Neutrophil (primary cell): ENCODE measurements around the gene POLR1B.

Source experiments
- H3K27ac ChIP-seq: fragments of 200-600 bp; sonication (generic); 2 replicates; pipeline ENCODE4 v1.5.1; 2016; ENCODE audit warnings: mild to moderate bottlenecking, moderate library complexity
- H3K27me3 ChIP-seq: fragments of 200-600 bp; sonication (generic); 2 replicates; pipeline ENCODE4 v1.6.0; 2016; ENCODE audit warnings: mild to moderate bottlenecking
- H3K36me3 ChIP-seq: fragments of 200-600 bp; sonication (generic); 2 replicates; pipeline ENCODE4 v1.5.1; 2017
- H3K4me1 ChIP-seq, 2 experiments: fragments of 200-600 bp in 1 of 2; sonication (generic) in 1 of 2; 1 replicate in 1 of 2; 2 replicates in 1 of 2; pipeline versions ENCODE4 v1.5.1 to v1.6.1; 2013 to 2016; ENCODE audit warnings: low read depth in 1 of 2, low read length in 1 of 2, mild to moderate bottlenecking in 1 of 2, moderate library complexity in 1 of 2; ENCODE audit not compliant: control insufficient read depth in 1 of 2, insufficient read depth in 1 of 2
- H3K4me3 ChIP-seq, 2 experiments: fragments of 200-600 bp in 1 of 2; sonication (generic) in 1 of 2; 1 replicate in 1 of 2; 2 replicates in 1 of 2; pipeline ENCODE4 v1.5.1; 2013 to 2016; ENCODE audit warnings: low read depth in 1 of 2, low read length in 1 of 2, mild to moderate bottlenecking in 1 of 2, moderate library complexity in 1 of 2
- H3K9me3 ChIP-seq: fragments of 200-600 bp; sonication (generic); 2 replicates; pipeline ENCODE4 v1.5.1; 2016
- TF ChIP-seq, protein P1 (sequence below): fragments of 200-600 bp; sonication (generic); IDR thresholded peaks from 2 replicates; pipeline ENCODE4 v1.5.1; 2016; ENCODE audit warnings: antibody characterized with exemption

Gene POLR1B

DNA sequence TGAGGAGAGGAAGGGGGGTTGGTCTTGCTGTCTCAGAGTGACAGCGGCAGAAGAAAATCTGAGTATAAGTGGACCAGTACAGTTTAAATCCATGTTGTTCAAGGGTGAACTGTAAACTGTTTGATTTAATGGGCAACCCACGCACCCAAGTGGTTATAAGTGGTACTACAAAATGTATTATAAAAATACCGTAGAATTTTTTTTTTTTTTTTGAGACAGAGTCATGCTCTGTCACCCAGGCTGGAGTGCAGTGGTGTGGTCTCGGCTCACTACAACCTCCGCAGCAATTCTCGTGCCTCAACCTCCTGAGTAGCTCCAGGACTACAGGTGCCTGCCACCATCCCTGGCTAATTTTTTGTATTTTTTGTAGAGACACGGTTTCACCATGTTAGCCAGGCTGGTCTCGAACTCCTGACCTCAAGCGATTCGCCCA lies 40.1 kb downstream of the POLR1B start:
- TF ChIP-seq, protein P1, sequence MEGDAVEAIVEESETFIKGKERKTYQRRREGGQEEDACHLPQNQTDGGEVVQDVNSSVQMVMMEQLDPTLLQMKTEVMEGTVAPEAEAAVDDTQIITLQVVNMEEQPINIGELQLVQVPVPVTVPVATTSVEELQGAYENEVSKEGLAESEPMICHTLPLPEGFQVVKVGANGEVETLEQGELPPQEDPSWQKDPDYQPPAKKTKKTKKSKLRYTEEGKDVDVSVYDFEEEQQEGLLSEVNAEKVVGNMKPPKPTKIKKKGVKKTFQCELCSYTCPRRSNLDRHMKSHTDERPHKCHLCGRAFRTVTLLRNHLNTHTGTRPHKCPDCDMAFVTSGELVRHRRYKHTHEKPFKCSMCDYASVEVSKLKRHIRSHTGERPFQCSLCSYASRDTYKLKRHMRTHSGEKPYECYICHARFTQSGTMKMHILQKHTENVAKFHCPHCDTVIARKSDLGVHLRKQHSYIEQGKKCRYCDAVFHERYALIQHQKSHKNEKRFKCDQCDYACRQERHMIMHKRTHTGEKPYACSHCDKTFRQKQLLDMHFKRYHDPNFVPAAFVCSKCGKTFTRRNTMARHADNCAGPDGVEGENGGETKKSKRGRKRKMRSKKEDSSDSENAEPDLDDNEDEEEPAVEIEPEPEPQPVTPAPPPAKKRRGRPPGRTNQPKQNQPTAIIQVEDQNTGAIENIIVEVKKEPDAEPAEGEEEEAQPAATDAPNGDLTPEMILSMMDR, result peak; percentile 54
- no peaks in the 10 kb centered on the region for H3K9me3 ChIP-seq
- H3K4me3 ChIP-seq, result no peak overlapping the region
- no peaks in the 10 kb centered on the region for H3K27me3 ChIP-seq
- no peak overlapping the region for H3K27ac ChIP-seq
- peaks cover 18 to 25% of the 10 kb centered on the region in 2 experiments for H3K4me1 ChIP-seq
- peaks cover 16% of the 10 kb centered on the region for H3K36me3 ChIP-seq

DNA sequence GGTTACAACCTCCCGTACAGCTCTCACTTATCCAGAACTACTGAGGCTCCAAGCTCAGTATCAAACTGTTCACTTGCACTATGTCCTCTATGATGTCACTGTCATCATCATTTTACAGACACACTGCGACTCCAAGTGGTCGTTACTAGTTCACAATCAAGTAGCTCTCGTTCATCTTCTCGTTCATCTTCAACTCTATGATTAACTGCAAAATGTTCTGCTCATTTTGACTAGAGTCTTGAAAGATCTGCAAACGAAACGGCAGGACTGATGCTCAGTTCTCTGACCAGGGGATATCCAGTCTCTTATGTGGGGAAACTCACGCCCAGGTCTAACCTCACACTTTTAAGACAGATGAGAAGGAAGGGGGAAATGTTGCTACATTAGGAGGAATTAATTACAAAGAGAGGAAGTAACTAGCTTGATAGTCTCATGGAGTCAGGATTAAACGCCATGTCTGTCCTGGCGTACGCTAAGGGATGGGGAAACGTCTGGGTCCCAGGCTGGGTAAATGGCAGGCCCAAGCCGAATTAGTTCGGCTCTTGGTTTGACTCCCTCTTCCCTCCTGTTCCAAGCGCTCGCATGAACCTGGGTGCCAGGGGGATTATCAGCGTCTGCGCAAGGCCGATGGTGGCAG lies 41.4 kb downstream of the POLR1B start:
- H3K27me3 ChIP-seq, result no peaks in the 10 kb centered on the region
- H3K9me3 ChIP-seq, result no peaks in the 10 kb centered on the region
- H3K27ac ChIP-seq, result peak overlapping the region; percentile 92
- peaks cover 18 to 25% of the 10 kb centered on the region in 2 experiments for H3K4me1 ChIP-seq
- TF ChIP-seq, protein P1, result no peak
- H3K4me3 ChIP-seq, result peak overlapping the region; percentile 75 to 97
- peaks cover 27% of the 10 kb centered on the region for H3K36me3 ChIP-seq

DNA sequence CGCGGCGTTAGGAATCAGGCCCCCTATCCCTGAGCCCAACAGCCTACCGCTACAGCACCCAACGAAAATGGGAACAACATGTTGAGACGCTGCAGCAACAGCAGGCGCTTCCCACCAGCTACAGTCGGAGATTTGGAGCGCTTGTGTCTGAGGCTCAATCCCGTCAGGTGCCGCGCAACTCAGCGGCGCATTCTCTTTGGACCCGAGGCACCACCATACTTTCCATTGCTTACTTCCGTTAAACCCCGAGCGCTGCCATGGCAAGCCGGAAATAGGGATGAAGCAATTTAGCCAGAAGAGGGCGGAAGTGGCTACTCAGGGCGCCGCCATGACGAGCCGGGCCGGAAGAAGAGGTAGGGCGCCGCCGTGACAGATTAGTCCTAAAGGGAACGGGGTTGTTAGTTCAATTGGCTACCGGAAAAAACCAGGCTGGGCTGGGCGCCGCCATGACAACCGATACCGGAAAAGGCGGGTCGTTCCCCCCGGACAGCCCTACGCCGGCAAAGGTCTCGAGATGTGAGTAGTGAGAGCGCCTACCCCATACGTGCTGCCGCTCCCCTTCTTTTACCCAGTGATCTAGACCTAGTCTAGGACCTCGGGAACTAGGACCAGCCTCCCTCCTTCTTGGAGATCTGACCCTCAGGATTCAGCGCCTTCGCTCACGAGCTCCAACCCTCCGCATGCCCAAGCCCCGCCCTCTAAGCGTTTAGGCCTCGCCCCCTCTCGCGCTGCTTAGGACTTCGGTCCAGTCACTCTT lies 42.0 kb downstream of the POLR1B start, which contains the start of gene CHCHD5:
TSS of gene CHCHD5 (plus strand) at position 476 of the 757 bp plus-strand sequence. CDS start at position 515, 39 bp downstream.
- Histone ChIP-seq H3K4me3 (peak within 1 kb of the TSS; percentile 75 to 97), H3K27ac (peak within 1 kb of the TSS; percentile 92), H3K9me3 (no peaks in the 10 kb centered on the region), H3K36me3 (peaks cover 31% of the 10 kb centered on the region), H3K27me3 (no peaks in the 10 kb centered on the region), H3K4me1 (peaks cover 18 to 25% of the 10 kb centered on the region in 2 experiments)
- TF ChIP-seq, protein P1, result peak; percentile 42

DNA sequence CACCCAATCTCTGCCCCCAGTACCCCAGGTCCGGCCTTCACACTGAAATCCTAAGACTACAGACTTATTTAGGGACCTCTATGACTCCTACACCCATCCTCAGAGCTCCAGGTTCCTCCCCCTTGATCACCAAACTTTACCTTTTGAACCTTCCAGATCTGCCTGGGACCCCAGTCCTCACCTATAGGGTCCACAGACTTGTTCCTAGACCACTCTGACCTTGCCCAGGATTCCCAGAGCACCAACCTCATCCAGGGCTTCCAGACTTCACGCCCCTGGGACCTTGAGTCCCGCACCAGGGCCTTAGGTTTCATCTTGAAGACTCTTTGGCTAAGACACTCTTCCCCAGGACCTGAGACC lies 42.6 kb downstream of the POLR1B start:
- Histone ChIP-seq H3K4me3 (peak overlapping the region; percentile 75 to 97), H3K36me3 (peaks cover 31% of the 10 kb centered on the region), H3K27ac (peak overlapping the region; percentile 92), H3K9me3 (no peaks in the 10 kb centered on the region), H3K27me3 (no peaks in the 10 kb centered on the region), H3K4me1 (peaks cover 18 to 25% of the 10 kb centered on the region in 2 experiments)
- TF ChIP-seq, protein P1, result no peak

DNA sequence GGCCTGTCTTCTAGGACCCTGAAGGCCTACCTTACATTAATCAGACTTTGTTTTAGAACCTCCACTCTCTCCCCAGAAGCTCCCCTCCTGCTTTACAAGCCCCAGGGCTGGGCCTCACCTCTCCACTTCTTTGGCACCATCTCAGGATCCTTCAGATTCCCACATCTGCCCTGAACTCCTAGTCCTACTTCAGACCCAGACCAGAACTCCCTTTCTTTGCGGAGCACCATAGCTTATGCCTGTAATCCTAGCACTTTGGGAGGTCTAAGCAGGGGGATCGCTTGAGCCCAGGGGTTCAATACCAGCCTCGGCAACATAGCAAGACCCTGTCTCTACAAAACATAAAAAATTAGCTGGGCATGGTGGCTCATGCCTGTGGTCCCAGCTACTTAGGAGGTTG lies 43.1 kb downstream of the POLR1B start:
- TF ChIP-seq, protein P1, result no peak
- H3K9me3 ChIP-seq, result no peaks in the 10 kb centered on the region
- peaks cover 31% of the 10 kb centered on the region for H3K36me3 ChIP-seq
- no peaks in the 10 kb centered on the region for H3K27me3 ChIP-seq
- H3K27ac ChIP-seq, result peak overlapping the region; percentile 92
- H3K4me1 ChIP-seq, result peaks cover 18 to 25% of the 10 kb centered on the region in 2 experiments
- H3K4me3 ChIP-seq, result peak overlapping the region in 1 of 2 experiments; percentile 97
